SK-N-SH treated with all-trans-retinoic acid at 6 μM for 48 hours (cell line): Measurements from ENCODE around the gene RAB44.

Source experiments
- ATAC-seq: fragments of 200-7000 bp; cut with Tn5 transposase; 3 replicates; pipeline ENCODE4 v1.9.1; 2020; ENCODE audit warnings: mild to moderate bottlenecking, moderate library complexity
- ARNTL ChIP-seq: fragments of 450-650 bp; formaldehyde crosslinking; IDR thresholded peaks from 2 replicates; pipeline ENCODE4 v1.5.0; 2020; ENCODE audit warnings: low read depth, mild to moderate bottlenecking, moderate library complexity, borderline replicate concordance
- BACH2 ChIP-seq: fragments of 250-450 bp; sonication (Bioruptor Pico); IDR thresholded peaks from 2 replicates; pipeline ENCODE4 v1.9.0; 2021; ENCODE audit warnings: mild to moderate bottlenecking, borderline replicate concordance
- CREB5 ChIP-seq: fragments of 250-450 bp; sonication (Bioruptor Pico); IDR thresholded peaks from 2 replicates; pipeline ENCODE4 v1.5.1; 2020; ENCODE audit warnings: low read depth, mild to moderate bottlenecking, moderate library complexity
- ESRRG ChIP-seq: fragments of 250-450 bp; sonication (Bioruptor Pico); IDR thresholded peaks from 2 replicates; pipeline ENCODE4 v1.6.1; 2021; ENCODE audit warnings: mild to moderate bottlenecking
- GLIS3 ChIP-seq: fragments of 250-450 bp; sonication (Bioruptor Pico); IDR thresholded peaks from 2 replicates; pipeline ENCODE4 v1.5.0; 2020; ENCODE audit warnings: mild to moderate bottlenecking, moderate library complexity
- ISL1 ChIP-seq: fragments of 250-450 bp; sonication (Bioruptor Pico); IDR thresholded peaks from 2 replicates; pipeline ENCODE4 v2.1.2; 2022; ENCODE audit warnings: mild to moderate bottlenecking, moderate library complexity
- OSR1 ChIP-seq: fragments of 250-450 bp; sonication (Bioruptor Pico); IDR thresholded peaks from 2 replicates; pipeline ENCODE4 v1.8.0; 2022; ENCODE audit warnings: moderate library complexity, mild to moderate bottlenecking, inconsistent platforms
- POU6F1 ChIP-seq: fragments of 250-450 bp; sonication (Bioruptor Pico); IDR thresholded peaks from 2 replicates; pipeline ENCODE4 v1.8.0; 2021; ENCODE audit warnings: low read depth, mild to moderate bottlenecking, moderate library complexity, borderline replicate concordance
- PPARA ChIP-seq: fragments of 250-450 bp; sonication (Bioruptor Pico); IDR thresholded peaks from 2 replicates; pipeline ENCODE4 v1.5.0; 2020; ENCODE audit warnings: mild to moderate bottlenecking, borderline replicate concordance
- RARB ChIP-seq: fragments of 250-450 bp; sonication (Bioruptor Pico); IDR thresholded peaks from 2 replicates; pipeline ENCODE4 v1.8.0; 2021; ENCODE audit warnings: mild to moderate bottlenecking, moderate library complexity
- SNAI2 ChIP-seq: fragments of 250-450 bp; sonication (Bioruptor Pico); IDR thresholded peaks from 2 replicates; pipeline ENCODE4 v1.5.0; 2020; ENCODE audit warnings: mild to moderate bottlenecking, moderate library complexity
- TCF4 ChIP-seq: fragments of 250-450 bp; sonication (Bioruptor Pico); IDR thresholded peaks from 2 replicates; pipeline ENCODE4 v1.8.0; 2021; ENCODE audit warnings: mild to moderate bottlenecking, moderate library complexity, borderline replicate concordance
- TOX ChIP-seq: fragments of 250-450 bp; sonication (Bioruptor Pico); IDR thresholded peaks from 2 replicates; pipeline ENCODE4 v1.8.0; 2021; ENCODE audit warnings: mild to moderate bottlenecking, moderate library complexity, borderline replicate concordance
- TSHZ2 ChIP-seq: fragments of 250-450 bp; sonication (Bioruptor Pico); IDR thresholded peaks from 2 replicates; pipeline ENCODE4 v1.5.0; 2020; ENCODE audit warnings: mild to moderate bottlenecking, moderate library complexity
- ZC3H10 ChIP-seq: fragments of 250-450 bp; sonication (Bioruptor Pico); IDR thresholded peaks from 2 replicates; pipeline ENCODE4 v1.5.1; 2021; ENCODE audit warnings: mild to moderate bottlenecking, moderate library complexity
- ZFP30 ChIP-seq: fragments of 450-650 bp; formaldehyde crosslinking; IDR thresholded peaks from 2 replicates; pipeline ENCODE4 v1.5.0; 2022; ENCODE audit warnings: mild to moderate bottlenecking, moderate library complexity
- ZNF70 ChIP-seq: fragments of 450-650 bp; formaldehyde crosslinking; IDR thresholded peaks from 2 replicates; pipeline ENCODE4 v1.5.0; 2020; ENCODE audit warnings: mild to moderate bottlenecking, moderate library complexity
- ZNF8 ChIP-seq: fragments of 450-650 bp; formaldehyde crosslinking; IDR thresholded peaks from 2 replicates; pipeline ENCODE4 v1.5.0; 2020; ENCODE audit warnings: mild to moderate bottlenecking, moderate library complexity
- TF ChIP-seq, protein P1 (sequence below): fragments of 250-450 bp; sonication (Bioruptor Pico); IDR thresholded peaks from 2 replicates; pipeline ENCODE4 v1.8.0; 2020; ENCODE audit warnings: mild to moderate bottlenecking, moderate library complexity, borderline replicate concordance

The RAB44 gene

DNA sequence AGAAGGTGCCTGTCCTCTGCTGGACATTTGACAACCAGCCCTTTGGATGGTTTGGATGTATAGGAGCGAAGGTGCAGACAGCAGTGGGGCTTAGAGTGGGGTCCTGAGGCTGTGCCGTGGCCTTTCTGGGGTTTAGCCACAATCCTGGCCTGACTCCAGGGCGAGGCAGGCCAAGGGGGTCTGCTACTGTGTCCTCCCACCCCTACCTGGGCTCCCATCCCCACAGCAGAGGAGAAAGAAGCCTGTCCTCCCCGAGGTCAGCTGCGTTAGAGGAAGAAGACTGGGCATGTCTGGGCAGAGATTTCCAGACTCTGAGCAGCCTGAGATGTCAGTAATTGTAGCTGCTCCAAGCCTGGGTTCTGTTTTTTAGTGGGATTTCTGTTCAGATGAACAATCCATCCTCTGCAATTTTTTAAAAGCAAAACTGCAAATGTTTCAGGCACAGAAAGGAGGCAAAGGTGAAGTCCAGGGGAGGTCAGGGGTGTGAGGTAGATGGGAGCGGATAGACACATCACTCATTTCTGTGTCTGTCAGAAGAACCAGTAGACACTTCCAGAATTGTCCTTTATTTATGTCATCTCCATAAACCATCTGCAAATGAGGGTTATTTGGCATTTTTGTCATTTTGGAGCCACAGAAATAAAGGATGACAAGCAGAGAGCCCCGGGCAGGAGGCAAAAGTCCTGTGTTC is 20.4 kb upstream of the RAB44 start:
- TF ChIP-seq ZFP30 (CRISPR knock-in tag) (no peak), TSHZ2 (CRISPR knock-in tag) (no peak), ARNTL (CRISPR knock-in tag) (no peak), CREB5 (CRISPR knock-in tag) (no peak)
- TF ChIP-seq, all 23 proteins: peak for 0
- peak; percentile 15; the same call in 2 of the 3 replicates for ATAC-seq

DNA sequence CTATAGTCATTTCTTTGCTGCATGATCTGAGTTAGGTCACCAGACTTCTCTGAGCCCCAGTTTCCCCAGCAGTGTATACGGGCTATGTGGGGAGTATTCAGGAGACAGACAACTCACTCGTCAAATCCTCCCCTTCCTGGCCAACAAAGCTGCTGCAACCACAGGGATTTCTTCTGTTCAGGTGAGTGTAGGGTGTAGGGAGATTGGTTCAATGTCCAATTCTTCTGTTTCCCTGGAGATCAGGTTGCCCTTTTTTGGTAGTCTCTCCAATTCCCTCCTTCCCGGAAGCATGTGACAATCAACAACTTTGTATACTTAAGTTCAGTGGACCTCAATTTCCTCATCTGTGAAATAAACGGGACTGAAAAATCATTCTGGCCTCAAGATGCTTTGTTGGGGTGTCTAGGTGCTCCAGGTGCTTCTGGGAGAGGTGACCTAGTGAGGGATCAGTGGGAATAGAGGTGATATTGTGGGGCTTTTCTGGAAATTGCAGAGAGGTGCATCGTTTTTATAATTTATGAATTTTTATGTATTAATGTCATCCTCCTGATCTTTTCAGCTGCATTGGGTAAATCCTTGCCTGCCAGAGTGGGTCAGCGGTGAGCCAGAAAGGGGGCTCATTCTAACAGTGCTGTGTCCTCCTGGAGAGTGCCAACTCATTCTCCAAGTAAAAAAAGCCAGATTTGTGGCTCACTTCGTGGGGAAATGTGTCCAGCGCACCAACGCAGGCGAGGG is 19.7 kb upstream of the RAB44 start:
- peak; percentile 14; the same call in 2 of the 3 replicates for ATAC-seq

More for the DNA sequence above, 19.7 kb upstream of the RAB44 start:
- TF ChIP-seq RARB: no peak
- TF ChIP-seq CREB5 (CRISPR knock-in tag): no peak
- TF ChIP-seq ZFP30 (CRISPR knock-in tag): no peak
- TF ChIP-seq ARNTL (CRISPR knock-in tag): no peak
- no peak for TF ChIP-seq TCF4 (CRISPR knock-in tag)
- no peak for TF ChIP-seq POU6F1 (CRISPR knock-in tag)
- TF ChIP-seq ZC3H10: no peak
- no peak for TF ChIP-seq TSHZ2 (CRISPR knock-in tag)
- no peak for TF ChIP-seq ZNF8 (CRISPR knock-in tag)
- no peak for TF ChIP-seq GLIS3
- TF ChIP-seq ISL1 (CRISPR knock-in tag): no peak
- no peak for TF ChIP-seq ZNF70 (CRISPR knock-in tag)
- TF ChIP-seq BACH2 (CRISPR knock-in tag): no peak
- TF ChIP-seq SNAI2: no peak
- TF ChIP-seq ESRRG (CRISPR knock-in tag): no peak
- no peak for TF ChIP-seq TOX
- TF ChIP-seq OSR1 (CRISPR knock-in tag): no peak
- TF ChIP-seq PPARA (CRISPR knock-in tag): no peak
- TF ChIP-seq, protein P1, sequence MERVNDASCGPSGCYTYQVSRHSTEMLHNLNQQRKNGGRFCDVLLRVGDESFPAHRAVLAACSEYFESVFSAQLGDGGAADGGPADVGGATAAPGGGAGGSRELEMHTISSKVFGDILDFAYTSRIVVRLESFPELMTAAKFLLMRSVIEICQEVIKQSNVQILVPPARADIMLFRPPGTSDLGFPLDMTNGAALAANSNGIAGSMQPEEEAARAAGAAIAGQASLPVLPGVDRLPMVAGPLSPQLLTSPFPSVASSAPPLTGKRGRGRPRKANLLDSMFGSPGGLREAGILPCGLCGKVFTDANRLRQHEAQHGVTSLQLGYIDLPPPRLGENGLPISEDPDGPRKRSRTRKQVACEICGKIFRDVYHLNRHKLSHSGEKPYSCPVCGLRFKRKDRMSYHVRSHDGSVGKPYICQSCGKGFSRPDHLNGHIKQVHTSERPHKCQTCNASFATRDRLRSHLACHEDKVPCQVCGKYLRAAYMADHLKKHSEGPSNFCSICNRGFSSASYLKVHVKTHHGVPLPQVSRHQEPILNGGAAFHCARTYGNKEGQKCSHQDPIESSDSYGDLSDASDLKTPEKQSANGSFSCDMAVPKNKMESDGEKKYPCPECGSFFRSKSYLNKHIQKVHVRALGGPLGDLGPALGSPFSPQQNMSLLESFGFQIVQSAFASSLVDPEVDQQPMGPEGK (CRISPR knock-in tag): no peak
